Stomach (tissue), 9 donors: Measurements from ENCODE around the gene FARP2. TPM values are rescaled to one million over a fixed set of nuclear protein-coding genes. Genes with fewer than 3 reads are reported as not detected.
A peak's percentile ranks its signal among the peaks of the same experiment; 100 is the strongest.
"Not testable (repeated sequence)": the region's sequence is repeated elsewhere in the genome, so short reads cannot be mapped to it uniquely, and the experiment has no call there.

Source experiments
- DNase-seq, 2 donors: peaks; one replicate each; pipeline versions ENCODE4 v3.0.0 to v3.0.0-alpha.2; 2013 to 2019
- H3K27ac ChIP-seq, 5 donors: fragments of 200-600 bp in 4 of 5; sonication (generic) in 4 of 5; one replicate each; pipeline ENCODE4 v1.5.1; 2013 to 2019; ENCODE audit warnings: mild to moderate bottlenecking in 1 of 5, moderate library complexity in 1 of 5
- H3K27me3 ChIP-seq, 3 donors: fragments of 200-600 bp; sonication (generic); one replicate each; pipeline ENCODE4 v1.5.1; 2017 to 2019; ENCODE audit warnings: mixed run types in 1 of 3
- H3K36me3 ChIP-seq, 4 donors: fragments of 200-600 bp; sonication (generic); 1 replicate in 3 of 4; 2 replicates in 1 of 4; pipeline ENCODE4 v1.5.1; 2016 to 2019
- H3K4me1 ChIP-seq, 4 donors: fragments of 200-600 bp; sonication (generic); one replicate each; pipeline ENCODE4 v1.5.1; 2016 to 2019
- H3K4me3 ChIP-seq, 4 donors: fragments of 200-600 bp; sonication (generic) in 3 of 4; one replicate each; pipeline ENCODE4 v1.5.1; 2016 to 2019; ENCODE audit warnings: mild to moderate bottlenecking in 1 of 4
- H3K9me3 ChIP-seq, 4 donors: fragments of 200-600 bp; sonication (generic); one replicate each; pipeline ENCODE4 v1.5.1; 2016 to 2019
- EP300 ChIP-seq: sonication (generic); formaldehyde crosslinking; IDR thresholded peaks from one replicate; pipeline ENCODE4 v1.6.1; 2017; ENCODE audit warnings: antibody characterized with exemption
- POLR2A ChIP-seq, 4 donors: fragments of 450-650 bp; IDR thresholded peaks; one replicate each; pipeline ENCODE4 v1.6.1; 2016; ENCODE audit warnings: antibody characterized with exemption in 4 of 4, control low read depth in 2 of 4, mild to moderate bottlenecking in 1 of 4, moderate library complexity in 1 of 4
- POLR2AphosphoS5 ChIP-seq, 3 donors: sonication (generic); formaldehyde crosslinking; IDR thresholded peaks; one replicate each; pipeline ENCODE4 v1.6.1; 2016; ENCODE audit warnings: antibody characterized with exemption in 3 of 3
- WGBS, 5 donors: extraction: QIAGEN DNeasy Blood & Tissue Kit in 3 of 5; methylation state at CpG; one replicate each; pipeline versions ENCODE4 v1.1.5 to v1.1.7; 2013 to 2018; 5-methylcytosine and 5-hydroxymethylcytosine counted together
- intact Hi-C: fragments of 100-400 bp; cut with DNase I; formaldehyde crosslinking; loops from one replicate; pipeline ENCODE4 v1.15.1; 2023; ENCODE audit warnings: low total_unique reads
- polyA plus RNA-seq, 3 donors: library from polyadenylated mRNA; stranded (reverse); fragments of 200-250 nt; gene quantifications; one replicate each; pipeline ENCODE4 v1.2.3, GENCODE V29; 2013
- total RNA-seq, 5 donors: library from RNA; depleted of rRNA; stranded (reverse); fragments of >200 nt; gene quantifications; one replicate each; pipeline versions ENCODE4 v1.1.0 to v1.2.3, GENCODE V29; 2014 to 2016
- TF ChIP-seq, protein P1 (sequence below), 7 experiments: fragments of 450-650 bp in 4 of 7; fragments of 200-600 bp in 3 of 7; sonication (generic) in 3 of 7; IDR thresholded peaks; one replicate each; pipeline ENCODE4 v1.5.1; 2016 to 2019; ENCODE audit warnings: antibody characterized with exemption in 7 of 7, control low read depth in 2 of 7, mild to moderate bottlenecking in 1 of 7
- donor health status: healthy with polysubstance abuse.
- donor health status: Bipolar disorder and iron deficiency.
- donor health status: healthy.

FARP2 gene
- total and polyA plus RNA-seq, 8 donors = 15.8 to 260 (median 69.1) TPM

DNA sequence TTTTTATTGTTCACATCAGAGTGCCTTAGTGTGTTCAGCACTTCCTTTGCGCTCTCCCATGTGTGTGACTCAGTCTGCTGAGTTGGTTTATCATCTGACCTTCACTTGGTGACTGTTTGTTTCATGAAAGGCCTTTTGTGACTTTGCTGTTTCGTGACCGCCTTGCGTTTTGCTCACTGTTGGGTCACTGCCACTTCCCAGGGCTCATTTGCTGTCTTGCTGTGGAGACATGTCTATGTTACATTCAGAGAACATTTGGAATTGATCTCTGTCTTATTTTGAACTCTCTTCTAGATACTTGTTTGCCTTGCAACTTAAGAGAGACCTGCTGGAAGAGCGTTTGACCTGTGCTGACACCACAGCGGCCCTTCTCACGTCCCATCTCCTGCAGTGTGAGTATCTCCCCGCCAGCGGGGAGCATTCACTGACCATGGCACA lies 54.7 kb downstream of the FARP2 start:
- 74 to 82% (median 79%) methylated on average over 9 of the region's 9 CpGs for WGBS, 5 donors

DNA sequence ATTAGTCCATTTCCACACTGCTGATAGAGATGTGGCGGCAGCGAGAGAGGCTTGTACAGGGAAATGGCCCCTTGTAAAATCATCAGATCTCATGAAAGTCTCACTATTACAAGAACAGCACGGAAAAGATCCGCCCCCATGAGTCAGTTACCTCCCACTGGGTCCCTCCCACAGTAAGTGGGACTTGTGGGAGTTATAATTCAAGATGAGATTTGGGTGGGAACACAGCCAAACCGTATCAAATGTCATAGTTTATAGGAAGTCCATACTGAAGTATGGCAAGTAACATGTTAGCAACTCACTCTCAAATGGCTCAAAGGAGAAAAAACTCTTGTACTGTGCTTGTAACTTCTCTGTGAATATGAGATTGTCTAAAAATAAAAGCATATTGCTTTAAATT lies 56.1 kb downstream of the FARP2 start:
- H3K4me1 ChIP-seq = peaks cover 0 to 3% (median 0%) of the 10 kb centered on the region in 4 donors
- 64 to 75% (median 68%) methylated on average over 5 of the region's 5 CpGs for WGBS, 5 donors
- H3K9me3 ChIP-seq = no peaks in the 10 kb centered on the region
- no peak overlapping the region for H3K27ac ChIP-seq
- peak in 1 of 2 donors; percentile 63 for DNase-seq
- H3K36me3 ChIP-seq = peaks cover 38 to 100% (median 95%) of the 10 kb centered on the region in 4 donors
- H3K4me3 ChIP-seq = no peak overlapping the region
- intact Hi-C loops = no loop called here
- no peak for TF ChIP-seq POLR2A (IDR thresholded peaks at IDR 0.05)
- no peaks in the 10 kb centered on the region for H3K27me3 ChIP-seq

More for the DNA sequence above, 54.7 kb downstream of the FARP2 start:
- Histone ChIP-seq H3K9me3 (no peaks in the 10 kb centered on the region), H3K27ac (peak overlapping the region in 4 of 5 donors; percentile 2 to 69 (median 22)), H3K36me3 (peaks cover 38 to 91% (median 83%) of the 10 kb centered on the region in 4 donors), H3K4me1 (peaks cover 0 to 3% (median 0%) of the 10 kb centered on the region in 4 donors), H3K4me3 (no peak overlapping the region), H3K27me3 (no peaks in the 10 kb centered on the region)
- peak; percentile 29 to 58 for DNase-seq
- no peak for TF ChIP-seq EP300
- TF ChIP-seq, protein P1, sequence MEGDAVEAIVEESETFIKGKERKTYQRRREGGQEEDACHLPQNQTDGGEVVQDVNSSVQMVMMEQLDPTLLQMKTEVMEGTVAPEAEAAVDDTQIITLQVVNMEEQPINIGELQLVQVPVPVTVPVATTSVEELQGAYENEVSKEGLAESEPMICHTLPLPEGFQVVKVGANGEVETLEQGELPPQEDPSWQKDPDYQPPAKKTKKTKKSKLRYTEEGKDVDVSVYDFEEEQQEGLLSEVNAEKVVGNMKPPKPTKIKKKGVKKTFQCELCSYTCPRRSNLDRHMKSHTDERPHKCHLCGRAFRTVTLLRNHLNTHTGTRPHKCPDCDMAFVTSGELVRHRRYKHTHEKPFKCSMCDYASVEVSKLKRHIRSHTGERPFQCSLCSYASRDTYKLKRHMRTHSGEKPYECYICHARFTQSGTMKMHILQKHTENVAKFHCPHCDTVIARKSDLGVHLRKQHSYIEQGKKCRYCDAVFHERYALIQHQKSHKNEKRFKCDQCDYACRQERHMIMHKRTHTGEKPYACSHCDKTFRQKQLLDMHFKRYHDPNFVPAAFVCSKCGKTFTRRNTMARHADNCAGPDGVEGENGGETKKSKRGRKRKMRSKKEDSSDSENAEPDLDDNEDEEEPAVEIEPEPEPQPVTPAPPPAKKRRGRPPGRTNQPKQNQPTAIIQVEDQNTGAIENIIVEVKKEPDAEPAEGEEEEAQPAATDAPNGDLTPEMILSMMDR (IDR thresholded peaks at IDR 0.05) = no peak
- no peak for TF ChIP-seq POLR2AphosphoS5 (IDR thresholded peaks at IDR 0.05)
- no peak for TF ChIP-seq POLR2A (IDR thresholded peaks at IDR 0.05)
- intact Hi-C loops = no loop called here

DNA sequence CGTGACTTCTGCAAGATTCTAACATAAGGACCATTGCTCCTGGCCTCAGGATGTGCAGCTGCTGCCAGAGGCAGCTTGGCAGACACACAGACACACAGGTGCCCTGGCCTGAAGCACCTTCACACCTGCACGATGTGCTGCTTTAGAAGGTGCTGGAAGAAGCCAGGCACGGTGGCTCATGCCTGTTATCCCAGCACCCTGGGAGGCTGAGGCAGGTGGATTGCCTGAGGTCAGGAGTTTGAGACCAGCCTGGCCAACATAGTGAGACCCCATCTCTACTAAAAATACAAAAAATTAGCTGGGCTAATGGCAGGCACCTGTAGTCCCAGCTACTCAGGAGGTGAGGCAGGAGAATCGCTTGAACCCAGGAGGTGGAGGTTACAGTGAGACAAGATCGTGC lies 57.4 kb downstream of the FARP2 start:
- intact Hi-C loops, H3K27ac ChIP-seq, H3K9me3 ChIP-seq, H3K4me3 ChIP-seq, H3K27me3 ChIP-seq, H3K4me1 ChIP-seq, DNase-seq: not testable (repeated sequence)
- peaks cover 38 to 100% (median 96%) of the 10 kb centered on the region in 4 donors for H3K36me3 ChIP-seq
- WGBS, 5 donors = 91 to 98% (median 96%) methylated on average over 3 to 5 of the region's 5 CpGs

DNA sequence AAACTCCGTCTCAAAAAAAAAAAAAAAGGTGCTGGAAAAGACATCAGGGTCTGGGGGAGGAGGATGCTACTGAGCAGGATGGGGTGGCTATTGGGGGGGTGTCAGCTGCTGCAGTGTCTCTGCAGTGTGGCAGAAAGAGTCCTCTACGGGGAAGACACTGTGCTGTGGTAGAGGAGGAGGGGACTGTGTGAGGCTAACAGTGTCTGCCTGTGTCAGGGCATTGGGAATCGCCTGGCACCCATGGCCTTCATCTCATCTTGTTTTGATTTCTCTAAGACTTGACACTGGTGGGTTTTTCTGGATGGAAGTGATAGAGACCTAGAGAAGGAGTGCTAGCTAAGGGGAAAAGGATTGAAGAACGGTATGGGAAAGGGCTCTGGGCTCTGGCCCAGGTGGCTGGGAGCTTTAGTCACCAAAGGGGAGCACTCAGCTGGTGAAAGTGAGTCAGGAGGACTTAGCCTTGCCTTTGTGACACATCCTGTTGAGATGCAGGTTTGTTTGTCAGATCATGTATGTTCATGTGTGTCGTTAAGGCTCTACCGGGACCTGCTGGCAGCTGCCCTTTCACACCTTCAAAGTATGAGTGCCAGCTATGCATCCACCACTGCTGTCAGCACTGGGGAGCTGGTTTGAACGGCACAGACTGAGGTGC lies 58.0 kb downstream of the FARP2 start:
- TF ChIP-seq POLR2A (IDR thresholded peaks at IDR 0.05) = no peak
- TF ChIP-seq, protein P1 (IDR thresholded peaks at IDR 0.05) = no peak
- no peak for TF ChIP-seq POLR2AphosphoS5 (IDR thresholded peaks at IDR 0.05)
- no peak for TF ChIP-seq EP300
- DNase-seq = no peak

DNA sequence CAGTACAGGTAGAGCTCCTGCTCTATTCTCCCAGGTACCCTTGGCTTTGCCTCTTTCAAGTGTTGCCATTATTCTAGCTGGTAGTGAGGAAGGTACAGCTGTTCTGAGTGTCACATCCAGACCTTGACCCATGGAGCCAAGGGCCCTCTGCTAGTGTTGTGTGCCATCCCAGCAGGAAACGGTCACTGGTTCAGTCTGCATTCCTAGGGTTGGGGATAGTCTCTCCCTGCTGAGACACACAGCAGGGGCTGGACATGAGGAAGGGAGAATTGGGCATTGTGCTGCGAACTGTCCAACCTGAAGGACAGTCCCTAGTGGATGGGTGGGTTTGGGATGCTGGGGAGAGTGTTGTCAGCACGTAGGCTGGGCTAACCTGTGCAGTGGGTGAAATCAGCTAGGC lies 59.1 kb downstream of the FARP2 start:
- H3K9me3 ChIP-seq = no peaks in the 10 kb centered on the region
- intact Hi-C loops = no loop called here
- TF ChIP-seq EP300 (no peak), POLR2AphosphoS5 (IDR thresholded peaks at IDR 0.05) (no peak), POLR2A (IDR thresholded peaks at IDR 0.05) (no peak)
- TF ChIP-seq, protein P1 (IDR thresholded peaks at IDR 0.05) = no peak
- H3K4me3 ChIP-seq = no peak overlapping the region
- no peak for DNase-seq
- H3K36me3 ChIP-seq = peaks cover 40 to 99% (median 95%) of the 10 kb centered on the region in 4 donors
- H3K4me1 ChIP-seq = peaks cover 0 to 7% (median 0%) of the 10 kb centered on the region in 4 donors
- WGBS, 5 donors = 87 to 97% (median 92%) methylated on average over 3 of the region's 3 CpGs
- H3K27ac ChIP-seq = no peak overlapping the region
- no peaks in the 10 kb centered on the region for H3K27me3 ChIP-seq

More for the DNA sequence above, 58.0 kb downstream of the FARP2 start:
- Histone ChIP-seq H3K27ac (no peak overlapping the region), H3K4me1 (peaks cover 0 to 4% (median 0%) of the 10 kb centered on the region in 4 donors), H3K27me3 (no peaks in the 10 kb centered on the region), H3K9me3 (no peaks in the 10 kb centered on the region), H3K36me3 (peaks cover 38 to 100% (median 95%) of the 10 kb centered on the region in 4 donors), H3K4me3 (no peak overlapping the region)
- intact Hi-C loops = no loop called here
- WGBS, 5 donors = 87 to 95% (median 93%) methylated on average over 7 of the region's 7 CpGs
